Measurements from ENCODE around the gene CFAP299.

The CFAP299 gene

DNA sequence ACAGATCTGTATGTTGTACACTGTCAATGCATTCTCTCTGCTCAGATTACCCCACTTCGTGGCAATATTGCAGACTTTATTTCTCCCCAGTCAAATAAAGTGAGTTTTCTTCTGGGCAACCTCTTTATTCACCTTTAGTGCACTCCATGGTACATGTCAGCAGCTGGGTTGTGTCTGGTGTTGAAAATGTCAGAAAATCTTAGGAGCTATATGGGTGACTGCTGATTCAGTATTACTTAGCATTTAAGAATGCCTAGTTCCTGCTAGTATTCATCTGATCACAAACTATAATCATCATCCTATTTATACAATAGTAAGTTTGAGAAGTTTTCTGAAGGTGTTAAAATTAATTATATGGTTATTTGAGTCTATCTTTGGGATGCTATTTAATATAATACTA, 112.5 kb downstream of the CFAP299 start:
- no peak for DNase-seq (ENCODE audit: low read depth)

GRCh38 chr4:80452055-80452454, 116.5 kb downstream of the CFAP299 start:
- DNase-seq (ENCODE audit: low read depth), result no peak

- DNase-seq (ENCODE audit: low read depth), result no peak
Measured at GRCh38 chr4:80452768-80453167, 117.2 kb downstream of the CFAP299 start.

- DNase-seq (ENCODE audit: low read depth), result no peak
Measured at GRCh38 chr4:80454040-80454439, 118.5 kb downstream of the CFAP299 start.

DNA sequence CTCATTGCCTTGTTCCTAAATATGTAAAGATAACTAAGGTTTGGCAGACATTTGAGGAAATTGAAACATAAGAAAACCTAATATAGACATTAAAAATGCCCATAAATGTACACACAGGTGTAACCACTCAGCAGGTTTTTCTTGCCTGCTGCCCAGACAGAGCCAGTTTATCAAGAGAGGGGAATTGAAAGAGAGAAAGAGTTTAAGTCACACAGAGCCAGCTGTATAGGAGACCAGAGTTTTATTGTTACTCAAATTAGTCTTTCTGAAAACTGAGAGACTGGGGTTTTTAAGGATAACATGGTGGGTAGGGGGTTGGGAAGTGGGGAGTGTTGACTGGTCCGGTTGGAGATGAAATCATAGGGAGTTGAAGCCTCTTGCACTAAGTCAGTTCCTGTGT, 119.0 kb downstream of the CFAP299 start:
- DNase-seq (ENCODE audit: low read depth), result no peak

- no peak for DNase-seq (ENCODE audit: low read depth)
Measured at GRCh38 chr4:80459918-80460473, 124.5 kb downstream of the CFAP299 start.

GRCh38 chr4:80461412-80461811, 125.9 kb downstream of the CFAP299 start:
- DNase-seq (ENCODE audit: low read depth), result no peak

GRCh38 chr4:80462621-80463091, 127.1 kb downstream of the CFAP299 start:
- no peak for DNase-seq (ENCODE audit: low read depth)

- DNase-seq (ENCODE audit: low read depth), result peak; percentile 21
Measured at GRCh38 chr4:80463509-80463908, 128.0 kb downstream of the CFAP299 start.

- DNase-seq (ENCODE audit: low read depth), result no peak
Measured at GRCh38 chr4:80465238-80465637, 129.7 kb downstream of the CFAP299 start.

DNA sequence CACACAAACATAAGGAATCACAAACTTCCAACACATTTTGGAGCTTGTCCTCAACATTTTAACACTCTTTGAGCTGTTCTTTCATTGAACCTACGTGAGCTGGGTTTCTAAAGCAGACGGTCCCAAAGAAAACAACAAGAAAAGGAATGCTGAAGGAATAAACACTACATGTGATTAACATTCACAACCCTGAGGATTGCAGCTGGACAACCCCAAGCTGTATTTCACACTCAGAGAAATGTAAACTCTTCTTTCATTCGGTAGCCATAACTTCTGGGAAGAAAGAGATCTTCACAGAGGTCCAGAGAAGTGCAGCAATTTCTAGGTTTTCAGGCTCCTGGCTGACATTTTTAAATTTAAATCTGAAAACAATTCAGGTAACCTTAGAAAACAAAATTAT, 130.2 kb downstream of the CFAP299 start:
- no peak for DNase-seq (ENCODE audit: low read depth)

GRCh38 chr4:80466618-80467017, 131.1 kb downstream of the CFAP299 start:
- DNase-seq (ENCODE audit: low read depth), result no peak

- no peak for DNase-seq (ENCODE audit: low read depth)
Measured at GRCh38 chr4:80471756-80472155, 136.2 kb downstream of the CFAP299 start.

DNA sequence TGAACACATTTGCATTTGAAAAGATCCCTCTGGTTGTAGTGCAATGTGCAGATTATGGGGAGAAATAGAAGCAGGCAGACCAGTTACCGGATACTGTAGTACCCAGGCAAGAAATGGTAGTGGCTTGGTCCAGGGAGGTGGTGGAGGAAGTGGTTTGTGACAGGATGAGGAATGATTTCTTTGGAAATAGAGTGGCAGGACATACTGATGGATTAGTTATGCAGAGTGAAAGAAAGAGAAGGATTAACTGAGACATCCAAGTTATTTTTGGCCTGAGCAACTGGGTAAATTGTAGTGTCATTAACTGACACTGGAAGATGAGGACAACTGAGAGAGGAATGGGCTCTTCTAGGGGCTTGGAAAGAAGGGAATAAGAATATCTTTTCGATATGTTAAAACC, 139.7 kb downstream of the CFAP299 start:
- no peak for DNase-seq (ENCODE audit: low read depth)

GRCh38 chr4:80475798-80476197, 140.3 kb downstream of the CFAP299 start:
- DNase-seq (ENCODE audit: low read depth), result no peak

GRCh38 chr4:80484712-80485111, 149.2 kb downstream of the CFAP299 start:
- no peak for DNase-seq (ENCODE audit: low read depth)

DNA sequence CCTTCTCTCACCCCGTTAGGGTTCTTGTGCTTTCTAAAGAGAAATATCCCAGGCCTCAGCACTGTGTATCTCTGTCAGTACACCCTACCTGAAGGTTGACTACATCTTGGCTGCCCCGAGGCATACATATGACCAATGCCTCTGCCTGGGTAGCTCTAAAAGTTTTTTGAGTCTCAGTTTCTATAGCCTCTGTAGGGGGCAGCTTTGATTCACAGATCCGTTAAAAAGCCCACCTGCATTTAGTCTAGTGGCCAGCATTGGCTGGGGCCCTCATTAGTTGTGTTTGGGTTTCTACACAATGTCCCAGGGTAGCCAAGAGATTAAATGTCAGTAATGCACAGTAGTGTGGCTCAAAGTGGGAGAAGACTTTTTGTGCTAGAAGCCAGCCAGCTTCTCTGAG, 151.1 kb downstream of the CFAP299 start:
- DNase-seq (ENCODE audit: low read depth), result no peak

DNA sequence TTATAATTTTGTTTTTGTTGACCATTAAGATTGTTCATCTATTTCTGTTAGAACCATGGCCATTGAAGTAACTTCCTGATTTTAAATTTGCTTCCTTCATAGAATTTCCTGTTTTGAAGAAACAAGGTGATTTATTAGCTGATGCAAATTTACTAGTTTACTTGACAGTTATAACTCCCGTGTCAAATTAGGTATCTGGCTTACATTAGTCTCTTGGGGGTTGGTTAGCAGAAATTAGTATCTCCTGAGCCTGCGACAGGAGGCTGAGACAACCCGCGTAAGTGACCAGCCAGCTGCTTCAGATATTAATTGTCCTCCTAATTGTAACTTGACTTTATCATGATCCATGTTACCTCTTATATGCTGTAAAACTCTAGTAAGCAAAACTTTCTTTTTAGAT, 154.3 kb downstream of the CFAP299 start:
- no peak for DNase-seq (ENCODE audit: low read depth)

- no peak for DNase-seq (ENCODE audit: low read depth)
Measured at GRCh38 chr4:80492761-80493160, 157.2 kb downstream of the CFAP299 start.

- no peak for DNase-seq (ENCODE audit: low read depth)
Measured at GRCh38 chr4:80495865-80496264, 160.3 kb downstream of the CFAP299 start.

- DNase-seq (ENCODE audit: low read depth), result no peak
Measured at GRCh38 chr4:80498725-80499124, 163.2 kb downstream of the CFAP299 start.

DNA sequence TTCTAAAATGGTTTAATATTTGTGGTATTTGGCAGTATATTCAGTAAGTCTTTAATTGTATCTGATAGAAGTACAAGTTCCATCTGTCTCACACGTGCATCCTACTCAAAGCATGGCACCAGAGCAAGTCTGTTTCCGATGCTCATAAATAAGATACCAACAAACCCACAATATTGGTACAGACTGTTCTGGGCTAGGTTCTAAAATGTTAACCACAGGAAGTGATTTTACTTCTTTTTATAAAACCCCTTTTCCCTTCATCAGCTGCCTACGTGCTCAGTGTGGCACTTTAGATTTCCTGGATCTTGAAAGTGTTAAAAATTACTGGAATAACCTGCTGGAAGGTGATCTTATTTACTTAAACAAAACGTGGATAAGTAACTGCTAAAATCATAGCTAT, 165.1 kb downstream of the CFAP299 start:
- no peak for DNase-seq (ENCODE audit: low read depth)

- DNase-seq (ENCODE audit: low read depth), result no peak
Measured at GRCh38 chr4:80507077-80507476, 171.5 kb downstream of the CFAP299 start.

- DNase-seq (ENCODE audit: low read depth), result no peak
Measured at GRCh38 chr4:80507507-80507906, 172.0 kb downstream of the CFAP299 start.

DNA sequence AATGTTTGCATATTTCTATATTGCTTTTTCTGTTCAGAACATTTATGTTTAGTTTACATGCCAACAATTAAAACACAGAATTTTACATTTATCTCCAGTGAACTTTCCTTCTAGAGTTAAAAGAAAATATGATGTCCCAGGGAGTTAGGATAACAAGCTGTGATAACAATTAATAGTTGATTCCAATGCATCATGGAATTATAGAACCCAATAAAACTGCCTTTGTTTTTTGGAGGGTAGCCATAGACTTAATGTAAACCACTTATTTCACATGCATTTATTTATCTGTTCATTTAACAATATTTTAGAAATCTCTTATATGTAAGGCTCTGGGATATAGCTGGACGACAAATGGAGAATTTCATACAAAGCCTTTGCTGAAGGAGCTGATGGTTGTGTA, 180.0 kb downstream of the CFAP299 start:
- no peak for DNase-seq (ENCODE audit: low read depth)

Data from CMK (cell line).